Measurements from ENCODE around the gene DKK3.

Gene DKK3

GRCh38 chr11:12005476-12005875 is 3.0 kb downstream of the DKK3 start:
- DNase-seq (ENCODE audit: low read depth, low spot score) = no peak

- no peak for DNase-seq (ENCODE audit: low read depth, low spot score)
Observed at GRCh38 chr11:12005061-12005460, 3.4 kb downstream of the DKK3 start.

GRCh38 chr11:12003815-12004214 is 4.6 kb downstream of the DKK3 start:
- no peak for DNase-seq (ENCODE audit: low read depth, low spot score)

- no peak for DNase-seq (ENCODE audit: low read depth, low spot score)
Observed at GRCh38 chr11:12003336-12003735, 5.1 kb downstream of the DKK3 start.

GRCh38 chr11:12001186-12001585 is 7.2 kb downstream of the DKK3 start:
- no peak for DNase-seq (ENCODE audit: low read depth, low spot score)

- DNase-seq (ENCODE audit: low read depth, low spot score) = no peak
Observed at GRCh38 chr11:11998091-11998781, 10.2 kb downstream of the DKK3 start.

GRCh38 chr11:11997049-11997322 is 11.4 kb downstream of the DKK3 start:
- no peak for DNase-seq (ENCODE audit: low read depth, low spot score)

GRCh38 chr11:11996321-11997048 is 11.9 kb downstream of the DKK3 start:
- DNase-seq (ENCODE audit: low read depth, low spot score) = no peak

- DNase-seq (ENCODE audit: low read depth, low spot score) = no peak
Observed at GRCh38 chr11:11995601-11996000, 12.8 kb downstream of the DKK3 start.

GRCh38 chr11:11993839-11994238 is 14.6 kb downstream of the DKK3 start:
- no peak for DNase-seq (ENCODE audit: low read depth, low spot score)

GRCh38 chr11:11992257-11993212 is 15.9 kb downstream of the DKK3 start:
- DNase-seq (ENCODE audit: low read depth, low spot score) = no peak

GRCh38 chr11:11989774-11990744 is 18.4 kb downstream of the DKK3 start:
- DNase-seq (ENCODE audit: low read depth, low spot score) = no peak

GRCh38 chr11:11988681-11989261 is 19.7 kb downstream of the DKK3 start:
- no peak for DNase-seq (ENCODE audit: low read depth, low spot score)

GRCh38 chr11:11988099-11988651 is 20.3 kb downstream of the DKK3 start:
- no peak for DNase-seq (ENCODE audit: low read depth, low spot score)

- no peak for DNase-seq (ENCODE audit: low read depth, low spot score)
Observed at GRCh38 chr11:11987503-11988022, 20.9 kb downstream of the DKK3 start.

GRCh38 chr11:11985954-11986949 is 22.2 kb downstream of the DKK3 start:
- no peak for DNase-seq (ENCODE audit: low read depth, low spot score)

- no peak for DNase-seq (ENCODE audit: low read depth, low spot score)
Observed at GRCh38 chr11:11985016-11985715, 23.3 kb downstream of the DKK3 start.

- no peak for DNase-seq (ENCODE audit: low read depth, low spot score)
Observed at GRCh38 chr11:11984563-11984962, 23.9 kb downstream of the DKK3 start.

Measured in activated CD4-positive, CD25-positive, alpha-beta regulatory T cell treated with anti-CD3 and anti-CD28 coated beads, Interleukin-2, amount 50 U/mL, for 16 hours (primary cell).